Adipose tissue (tissue), 3 donors: Measurements from ENCODE around the gene IRF1. TPM values are rescaled to one million over a fixed set of nuclear protein-coding genes. Genes with fewer than 3 reads are reported as not detected.

ENCODE experiments used
- H3K27ac ChIP-seq: one replicate; pipeline ENCODE4 v1.5.1; 2013; ENCODE audit warnings: low read depth, low read length
- whole genome bisulfite sequencing, 3 donors: extraction: QIAGEN DNeasy Blood & Tissue Kit; methylation state at CpG; one replicate each; pipeline ENCODE4 v1.1.7; 2013; 5-methylcytosine and 5-hydroxymethylcytosine counted together
- polyA plus RNA-seq, 3 donors: library from polyadenylated mRNA; stranded (reverse); fragments of 200-250 nt; gene quantifications; one replicate each; pipeline ENCODE4 v1.2.3, GENCODE V29; 2013
- donor health status: healthy with polysubstance abuse.
- donor health status: Bipolar disorder and iron deficiency.
- donor health status: healthy.

The IRF1 gene
- polyA plus RNA-seq, 3 donors: 9.1 to 90.5 (median 58.0) TPM

DNA sequence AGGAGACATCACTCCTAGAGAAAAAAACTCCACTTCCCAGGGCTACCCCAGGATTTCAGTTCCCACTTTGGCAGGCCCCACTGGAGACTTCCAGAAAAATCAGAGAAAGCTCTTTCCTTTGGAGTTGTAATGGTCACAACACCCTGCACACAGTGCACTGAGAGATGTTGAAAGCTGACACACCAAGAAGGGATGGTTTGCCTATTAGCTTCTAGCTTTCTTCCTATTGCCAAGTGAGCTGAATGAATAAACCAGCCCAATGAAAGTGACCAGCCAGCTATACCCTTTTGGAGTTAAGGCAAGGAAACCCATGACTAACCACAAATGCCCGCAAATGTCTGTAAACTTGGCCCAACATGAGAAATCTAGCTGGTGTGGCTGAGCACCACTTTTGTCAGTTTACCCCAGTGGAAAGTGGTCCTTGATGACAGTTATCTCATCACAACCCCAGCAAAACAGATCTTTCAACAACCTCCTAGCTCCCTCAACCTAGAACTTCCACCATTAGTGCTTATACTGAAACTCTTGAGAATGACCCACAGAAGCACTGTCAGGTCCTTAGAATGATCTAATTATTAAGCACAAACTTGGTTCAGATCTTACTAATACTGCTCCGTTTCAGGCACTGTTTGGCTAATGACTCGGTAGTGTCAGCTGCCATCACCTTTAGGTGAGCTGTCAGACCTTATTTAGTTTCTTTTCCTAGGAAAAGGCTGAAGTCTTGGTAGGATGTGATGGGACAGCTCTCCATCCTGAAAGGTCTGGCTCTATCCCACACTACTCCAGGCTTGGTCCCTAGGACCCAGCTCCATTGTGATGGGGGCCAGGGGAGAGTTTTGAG is 11.2 kb downstream of the IRF1 start:
- no peak overlapping the region for H3K27ac ChIP-seq
- 75 to 90% (median 82%) methylated on average over 3 of the region's 3 CpGs for WGBS, 3 donors

DNA sequence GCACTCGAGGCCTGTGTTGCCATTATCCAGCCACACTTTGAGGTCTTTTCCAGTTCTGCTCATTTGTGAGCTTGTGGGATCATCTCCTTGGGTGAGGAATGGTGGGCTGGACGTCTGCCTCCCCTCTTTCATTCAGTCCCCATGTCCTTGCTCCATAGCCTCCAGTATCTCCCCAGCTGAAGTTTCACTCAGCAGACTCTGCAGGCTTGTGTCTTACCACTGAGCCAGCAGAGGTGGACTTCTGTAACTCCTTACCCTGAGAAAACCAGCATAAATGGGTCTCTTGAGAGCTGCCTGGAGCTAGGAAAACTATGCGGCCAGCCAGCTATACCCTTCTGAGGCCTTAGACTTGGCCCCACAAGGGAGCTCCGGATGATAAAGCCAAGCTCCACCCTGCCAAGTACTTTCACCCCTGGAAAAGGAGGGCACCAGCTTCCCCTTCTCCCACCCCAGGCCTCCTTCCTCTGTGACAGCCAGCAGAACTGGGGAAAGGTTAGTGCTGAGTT is 12.2 kb downstream of the IRF1 start:
- no peak overlapping the region for H3K27ac ChIP-seq
- WGBS, 3 donors: 53 to 80% (median 56%) methylated on average over 4 of the region's 4 CpGs

DNA sequence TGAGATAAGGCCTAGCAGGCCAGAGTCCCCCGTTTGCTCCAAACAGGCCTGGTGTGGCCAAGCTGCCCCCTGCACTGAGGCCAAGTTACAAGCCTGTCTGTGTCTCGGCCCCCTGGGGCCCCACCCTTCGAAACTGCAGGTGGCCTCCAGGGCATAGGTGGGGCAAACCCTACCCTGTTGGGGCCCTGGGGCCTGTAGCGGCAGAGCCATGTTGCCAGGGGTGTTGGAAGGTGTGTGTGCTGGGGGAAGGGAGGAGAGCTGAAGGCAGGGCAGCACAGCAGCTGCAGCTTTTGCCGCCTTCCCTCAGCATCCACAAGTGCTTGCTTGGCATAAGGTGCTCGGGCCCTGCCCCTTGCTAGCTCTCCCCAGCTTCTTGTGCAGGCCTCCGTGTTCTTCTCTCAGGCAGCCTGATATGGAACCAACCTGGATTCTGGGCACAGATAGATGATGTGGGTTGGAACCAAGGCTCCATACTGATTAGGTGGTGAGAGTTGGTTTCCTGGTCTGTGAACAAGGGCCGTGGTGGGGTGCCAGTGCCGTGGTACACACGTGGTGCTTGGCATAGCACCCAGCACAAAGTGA is 12.7 kb downstream of the IRF1 start:
- WGBS, 3 donors: 85 to 92% (median 89%) methylated on average over 10 of the region's 10 CpGs
- H3K27ac ChIP-seq: no peak overlapping the region

DNA sequence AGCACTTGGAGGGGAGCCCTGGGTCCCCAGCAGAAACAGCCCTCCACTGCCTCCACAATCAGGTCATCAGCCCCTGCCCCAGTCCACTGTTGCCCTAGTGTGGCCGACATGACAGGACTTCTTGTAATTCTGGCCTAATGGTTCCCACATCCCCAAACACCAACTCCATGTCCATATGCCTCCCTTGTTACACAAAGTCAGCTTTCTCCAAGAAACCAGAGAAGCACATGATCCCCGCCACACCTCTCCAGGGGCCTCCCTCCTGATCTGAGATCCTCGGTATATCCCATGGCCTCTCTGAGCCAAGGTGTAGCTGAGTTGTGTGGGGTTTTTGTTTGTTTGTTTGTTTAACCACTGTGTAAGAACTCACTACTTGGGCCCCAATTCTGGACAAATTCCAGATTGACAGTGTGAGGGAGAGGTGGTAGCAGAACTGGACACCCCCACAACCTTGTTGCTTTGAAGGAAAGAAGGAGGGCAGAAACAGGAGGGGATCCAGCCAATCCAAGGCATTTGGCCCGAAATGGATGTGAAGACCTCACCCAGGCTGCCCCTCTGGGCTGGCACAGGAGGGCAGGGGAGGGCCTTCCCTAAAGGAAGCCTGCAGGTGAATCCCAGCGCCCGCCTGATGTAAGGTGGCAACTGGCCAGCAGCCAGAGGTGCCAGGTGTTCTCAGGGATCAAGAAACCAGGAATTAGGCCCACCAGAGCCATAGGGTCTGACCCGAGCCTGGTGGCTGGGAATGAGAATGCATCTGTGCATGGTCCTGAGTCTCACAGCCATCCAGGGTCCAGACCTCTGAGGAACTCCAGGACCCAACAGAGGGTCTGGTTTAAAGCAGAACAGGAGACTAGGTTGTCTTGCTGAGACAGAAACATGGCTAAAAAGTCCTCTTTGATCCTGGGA is 13.4 kb downstream of the IRF1 start:
- H3K27ac ChIP-seq: no peak overlapping the region
- 85 to 87% (median 86%) methylated on average over 7 of the region's 7 CpGs for WGBS, 3 donors

GRCh38 chr5:132475987-132476875 is 14.3 kb downstream of the IRF1 start:
- WGBS, 3 donors: 72 to 89% (median 87%) methylated on average over 7 to 8 of the region's 8 CpGs
- no peak overlapping the region for H3K27ac ChIP-seq

DNA sequence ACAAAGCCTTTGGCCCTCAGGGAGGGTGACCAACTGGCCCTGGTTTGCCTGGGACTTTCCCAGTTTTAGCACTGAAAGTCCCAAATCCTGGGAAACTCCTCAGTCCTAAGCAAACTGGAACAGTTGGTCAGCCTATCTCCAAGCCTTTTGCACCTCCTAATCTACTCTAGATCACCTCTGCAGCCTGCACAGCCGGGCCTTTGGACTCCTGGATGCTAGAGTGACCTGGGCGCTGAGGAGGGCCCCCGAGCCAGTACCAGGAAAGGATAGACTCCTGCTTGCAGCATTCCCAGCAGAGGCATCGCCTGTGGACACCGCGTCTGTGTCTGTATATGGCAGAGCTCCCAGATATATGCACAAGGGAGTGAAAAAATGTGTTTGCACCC is 15.1 kb downstream of the IRF1 start:
- WGBS, 3 donors: 29 to 63% (median 58%) methylated on average over 6 of the region's 6 CpGs
- no peak overlapping the region for H3K27ac ChIP-seq

DNA sequence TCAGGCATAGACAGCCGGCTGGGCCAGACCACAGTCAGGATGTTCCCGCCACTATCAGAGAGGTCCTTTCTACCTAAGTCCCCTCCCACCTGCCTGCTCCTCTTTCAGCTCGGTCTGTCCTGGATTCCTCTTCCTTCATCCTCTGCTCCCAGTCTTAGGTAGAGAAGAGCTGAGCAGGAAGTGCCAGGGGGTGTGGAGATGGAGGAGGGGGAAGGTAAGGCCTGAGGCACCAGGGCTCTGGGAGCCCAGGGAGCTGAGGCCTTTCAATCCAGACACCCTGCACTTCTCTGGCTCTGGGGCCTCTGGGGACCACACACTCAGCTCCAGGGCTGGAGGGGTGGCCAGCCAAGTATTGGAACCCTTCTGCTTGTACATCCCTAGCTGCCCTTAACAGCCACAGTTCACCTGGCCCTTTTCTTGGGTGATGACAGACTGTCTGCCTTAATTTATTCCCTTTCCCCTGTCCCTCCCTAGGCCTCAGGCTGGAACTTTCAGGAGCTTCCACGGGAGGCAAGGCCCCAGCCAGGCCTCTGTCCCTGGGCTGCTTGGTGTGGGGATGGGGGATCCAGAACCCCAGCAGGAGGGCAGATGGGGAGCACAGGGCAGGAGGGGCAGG is 15.6 kb downstream of the IRF1 start:
- no peak overlapping the region for H3K27ac ChIP-seq
- WGBS, 3 donors: 57 to 76% (median 62%) methylated on average over 4 of the region's 4 CpGs

DNA sequence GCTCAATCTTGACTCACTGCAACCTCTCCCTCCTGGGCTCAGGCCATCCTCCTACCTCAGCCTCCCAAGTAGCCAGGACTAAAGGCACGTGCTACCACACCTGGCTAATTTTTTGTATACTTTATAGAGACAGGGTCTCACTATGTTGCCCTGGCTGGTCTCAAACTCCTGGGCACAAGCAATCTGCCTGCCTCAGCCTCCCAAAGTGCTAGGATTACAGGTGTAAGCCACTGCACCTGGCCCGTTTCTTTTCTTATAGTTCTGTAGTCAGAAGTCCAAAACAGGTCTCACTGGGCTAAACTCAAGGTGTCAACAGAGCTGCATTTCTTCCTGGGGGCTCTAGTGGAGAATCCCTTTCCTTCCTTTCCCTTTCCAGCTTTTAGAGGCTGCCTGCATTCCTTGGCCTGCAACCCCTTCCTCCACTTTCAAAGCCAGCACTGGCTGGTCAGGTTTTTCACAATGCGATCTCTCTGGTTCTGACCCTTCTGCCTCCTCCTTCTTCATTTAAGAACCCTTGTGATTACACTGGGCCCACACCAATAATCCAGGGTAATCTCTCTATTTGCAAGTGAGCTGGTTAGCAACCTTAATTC is 16.3 kb downstream of the IRF1 start:
- no peak overlapping the region for H3K27ac ChIP-seq
- WGBS, 3 donors: 93 to 96% (median 95%) methylated on average over 3 of the region's 3 CpGs

GRCh38 chr5:132473668-132474067 is 16.9 kb downstream of the IRF1 start:
- H3K27ac ChIP-seq: no peak overlapping the region
- WGBS, 3 donors: 70 to 83% (median 78%) methylated on average over 1 of the region's 1 CpG

DNA sequence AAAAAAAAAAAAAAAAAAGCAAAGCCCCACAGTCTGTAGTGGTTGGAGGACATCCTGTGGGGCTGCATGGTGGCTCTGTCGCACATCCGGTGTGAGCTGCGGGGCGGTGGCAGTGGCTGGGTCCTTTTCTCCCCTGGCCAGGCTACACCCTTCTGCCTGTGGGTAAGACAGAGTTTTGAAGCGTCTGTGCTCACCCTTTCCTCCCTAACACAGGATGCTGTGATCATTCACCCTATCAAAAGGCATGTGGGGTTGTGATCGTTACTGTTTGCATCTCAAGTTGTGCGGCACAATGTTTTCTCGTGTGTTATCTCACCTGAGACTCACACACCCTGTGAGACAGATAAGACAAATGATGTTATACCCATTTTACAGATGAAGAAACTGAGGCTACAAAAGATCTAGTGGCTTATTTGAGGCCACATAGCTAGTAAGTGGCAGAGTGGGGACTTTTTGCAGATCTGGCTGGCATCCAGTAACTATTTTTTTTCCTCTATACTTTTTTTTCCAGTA is 17.5 kb downstream of the IRF1 start:
- 58 to 85% (median 62%) methylated on average over 8 of the region's 8 CpGs for WGBS, 3 donors
- H3K27ac ChIP-seq: no peak overlapping the region

DNA sequence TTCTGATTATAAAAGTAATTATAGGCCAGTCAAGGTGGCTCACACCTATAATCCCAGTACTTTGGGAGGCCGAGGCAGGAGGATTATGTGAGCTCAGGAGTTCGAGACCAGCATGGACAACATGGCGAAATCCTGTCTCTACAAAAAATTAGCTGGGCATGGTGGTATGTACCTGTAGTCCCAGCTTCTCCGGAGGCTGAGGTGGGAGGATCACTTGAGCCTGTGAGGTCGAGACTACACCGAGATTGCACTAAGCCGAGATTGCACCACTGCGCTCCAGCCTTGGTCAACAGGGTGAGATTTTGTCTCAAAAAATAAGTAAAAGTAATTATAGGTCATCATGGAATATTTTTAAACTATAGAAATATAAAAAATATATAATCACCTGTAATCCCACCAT is 18.1 kb downstream of the IRF1 start:
- no peak overlapping the region for H3K27ac ChIP-seq
- WGBS, 3 donors: 89 to 98% (median 92%) methylated on average over 8 of the region's 8 CpGs

- no peak overlapping the region for H3K27ac ChIP-seq
- WGBS, 3 donors: 89 to 94% (median 93%) methylated on average over 7 of the region's 7 CpGs
These were observed 18.6 kb downstream of the IRF1 start for GRCh38 chr5:132471944-132472343.

- WGBS, 3 donors: 67 to 92% (median 83%) methylated on average over 2 of the region's 2 CpGs
- no peak overlapping the region for H3K27ac ChIP-seq
These were observed 19.2 kb downstream of the IRF1 start for GRCh38 chr5:132471151-132471907.

GRCh38 chr5:132470596-132470995 is 20.0 kb downstream of the IRF1 start:
- 82 to 95% (median 82%) methylated on average over 1 of the region's 1 CpG for WGBS, 3 donors
- H3K27ac ChIP-seq: no peak overlapping the region

- H3K27ac ChIP-seq: no peak overlapping the region
- 82 to 89% (median 86%) methylated on average over 4 of the region's 4 CpGs for WGBS, 3 donors
These were observed 20.6 kb downstream of the IRF1 start for GRCh38 chr5:132470010-132470392.

- 76 to 92% (median 86%) methylated on average over 6 of the region's 6 CpGs for WGBS, 3 donors
- H3K27ac ChIP-seq: no peak overlapping the region
These were observed 21.1 kb downstream of the IRF1 start for GRCh38 chr5:132469380-132470009.
